Right lung (tissue), 5 donors: Measurements from ENCODE around the gene SEZ6L2. TPM values are rescaled to one million over a fixed set of nuclear protein-coding genes. Genes with fewer than 3 reads are reported as not detected.
"Not testable (repeated sequence)": the region's sequence is repeated elsewhere in the genome, so short reads cannot be mapped to it uniquely, and the experiment has no call there.

ENCODE experiments used
- DNase-seq, 2 donors: peaks; one replicate each; pipeline ENCODE4 v3.0.0-alpha.2; 2013
- polyA plus RNA-seq, 5 donors: library from polyadenylated mRNA; unstranded; fragments of 120-200 nt; gene quantifications; one replicate each; pipeline versions ENCODE4 v1.2.1 to v1.2.3, GENCODE V29; 2013; ENCODE audit warnings: inconsistent platforms in 1 of 5, low replicate concordance in 1 of 5; ENCODE audit not compliant: insufficient read length in 5 of 5, insufficient read depth in 1 of 5

SEZ6L2 gene
- polyA plus RNA-seq, 5 donors: 4.1 to 7.8 (median 5.2) TPM

GRCh38 chr16:29910819-29911675 is 11.7 kb upstream of the SEZ6L2 start:
- no peak for DNase-seq

GRCh38 chr16:29909851-29910250 is 10.5 kb upstream of the SEZ6L2 start:
- DNase-seq: not testable (repeated sequence)

GRCh38 chr16:29909391-29909790 is 10.0 kb upstream of the SEZ6L2 start:
- no peak for DNase-seq

GRCh38 chr16:29908719-29909220 is 9.4 kb upstream of the SEZ6L2 start:
- no peak for DNase-seq

- no peak for DNase-seq
Observed at GRCh38 chr16:29907973-29908372, 8.6 kb upstream of the SEZ6L2 start.

GRCh38 chr16:29906520-29907244 is 7.3 kb upstream of the SEZ6L2 start:
- DNase-seq: no peak

- DNase-seq: no peak
Observed at GRCh38 chr16:29905668-29906067, 6.3 kb upstream of the SEZ6L2 start.

GRCh38 chr16:29904947-29905346 is 5.6 kb upstream of the SEZ6L2 start:
- DNase-seq: no peak

GRCh38 chr16:29903590-29903989 is 4.2 kb upstream of the SEZ6L2 start:
- no peak for DNase-seq

GRCh38 chr16:29901607-29901945 is 2.2 kb upstream of the SEZ6L2 start:
- no peak for DNase-seq

- DNase-seq: no peak
Observed at GRCh38 chr16:29900888-29901606, 1.7 kb upstream of the SEZ6L2 start.

GRCh38 chr16:29900102-29900887 is 945 bp upstream of the SEZ6L2 start, which contains the start of gene ASPHD1:
Gene ASPHD1, plus strand, starts transcription at chr16:29900488. Its CDS starts 484 bp downstream, at chr16:29900972.
- peak; percentile 28 to 52 for DNase-seq

GRCh38 chr16:29898804-29899515 is 390 bp downstream of the SEZ6L2 start:
- DNase-seq: no peak

- DNase-seq: no peak
Observed at GRCh38 chr16:29898135-29898803, 1.1 kb downstream of the SEZ6L2 start.

GRCh38 chr16:29897333-29897732 is 2.0 kb downstream of the SEZ6L2 start:
- DNase-seq: no peak

GRCh38 chr16:29896841-29897240 is 2.5 kb downstream of the SEZ6L2 start:
- no peak for DNase-seq

GRCh38 chr16:29894352-29894751 is 5.0 kb downstream of the SEZ6L2 start:
- DNase-seq: no peak

- DNase-seq: no peak
Observed at GRCh38 chr16:29893553-29893952, 5.8 kb downstream of the SEZ6L2 start.

- DNase-seq: no peak
Observed at GRCh38 chr16:29892458-29892813, 6.9 kb downstream of the SEZ6L2 start.
